Heart left ventricle (tissue), 13 donors: ENCODE measurements around the gene MRPL58.

ENCODE experiments used
- POLR2A ChIP-seq, 2 donors: fragments of 450-650 bp; IDR thresholded peaks; one replicate each; pipeline ENCODE4 v1.6.1; 2017; ENCODE audit warnings: antibody characterized with exemption in 2 of 2, mild to moderate bottlenecking in 2 of 2, moderate library complexity in 2 of 2
- TF ChIP-seq, protein P1 (sequence below), 12 donors: fragments of 200-600 bp; sonication (generic) in 4 of 12; IDR thresholded peaks; one replicate each; pipeline versions ENCODE4 v1.5.0 to v1.8.0; 2018 to 2022; ENCODE audit warnings: antibody characterized with exemption in 12 of 12, mild to moderate bottlenecking in 5 of 12
- donor health status: ischemic (EF 13 %, LVEDD 7.1; RV severe dilation, severe dysfunction).
- donor health status: DM: no; HTN: yes; CAD: no.
- donor health status: DM: no; HTN: no; CAD: no.
- donor health status: ischemic (EF 25% LVEDD 6.9; RV normal size, moderate dysfunction).
- donor health status: ischemic (EF 25% LVEDD 5.7; RV mildly dilated, moderate dysfunction).
- donor health status: ischemic (EF 35%, LVEDD 5.7; RV mildly dilated, moderate dysfunction).
- donor health status: nonischemic (EF 11% LVEDD 7.7; RV severe dilation, severe dysfunction).
- donor health status: DM: yes; HTN: yes; CAD: no.
- donor health status: PGD.
- donor health status: ischemic (EF 29% LVEDD 5.4; RV normal size, mild dysfunction).
- donor health status: nonischemic (EF 23%, LVEDD 6.1; RV moderate dilation, normal function).

DNA sequence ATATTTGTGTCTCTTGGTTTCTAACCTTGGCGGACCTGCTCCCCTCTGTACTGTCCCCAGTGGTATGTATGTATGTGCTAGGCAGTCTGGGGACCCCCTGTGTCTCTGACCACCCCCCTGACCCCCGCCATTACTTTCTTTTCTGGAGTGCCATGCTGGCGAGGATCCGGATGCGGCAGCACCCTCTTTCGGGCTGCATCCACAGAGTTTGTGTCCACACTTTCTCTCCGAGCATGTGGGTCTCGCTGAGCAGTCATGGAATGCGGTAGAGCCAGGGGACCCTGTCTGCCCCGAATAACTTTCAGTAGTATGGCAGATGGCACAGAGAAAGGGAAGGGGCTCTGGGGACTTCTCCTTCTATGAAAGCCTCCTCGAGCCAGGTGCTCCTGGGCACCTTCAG lies 51.6 kb downstream of the MRPL58 start:
- TF ChIP-seq, protein P1, sequence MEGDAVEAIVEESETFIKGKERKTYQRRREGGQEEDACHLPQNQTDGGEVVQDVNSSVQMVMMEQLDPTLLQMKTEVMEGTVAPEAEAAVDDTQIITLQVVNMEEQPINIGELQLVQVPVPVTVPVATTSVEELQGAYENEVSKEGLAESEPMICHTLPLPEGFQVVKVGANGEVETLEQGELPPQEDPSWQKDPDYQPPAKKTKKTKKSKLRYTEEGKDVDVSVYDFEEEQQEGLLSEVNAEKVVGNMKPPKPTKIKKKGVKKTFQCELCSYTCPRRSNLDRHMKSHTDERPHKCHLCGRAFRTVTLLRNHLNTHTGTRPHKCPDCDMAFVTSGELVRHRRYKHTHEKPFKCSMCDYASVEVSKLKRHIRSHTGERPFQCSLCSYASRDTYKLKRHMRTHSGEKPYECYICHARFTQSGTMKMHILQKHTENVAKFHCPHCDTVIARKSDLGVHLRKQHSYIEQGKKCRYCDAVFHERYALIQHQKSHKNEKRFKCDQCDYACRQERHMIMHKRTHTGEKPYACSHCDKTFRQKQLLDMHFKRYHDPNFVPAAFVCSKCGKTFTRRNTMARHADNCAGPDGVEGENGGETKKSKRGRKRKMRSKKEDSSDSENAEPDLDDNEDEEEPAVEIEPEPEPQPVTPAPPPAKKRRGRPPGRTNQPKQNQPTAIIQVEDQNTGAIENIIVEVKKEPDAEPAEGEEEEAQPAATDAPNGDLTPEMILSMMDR (IDR thresholded peaks at IDR 0.05): no peak
- TF ChIP-seq POLR2A (IDR thresholded peaks at IDR 0.05): no peak
